SH-SY5Y (cell line): Measurements from ENCODE around the gene C8A.

ENCODE experiments used
- GATA2 ChIP-seq: IDR thresholded peaks from 2 replicates; pipeline ENCODE4 v1.6.1; 2011; ENCODE audit warnings: mild to moderate bottlenecking, low read depth, low read length
- GATA3 ChIP-seq: IDR thresholded peaks from 2 replicates; pipeline ENCODE4 v1.6.1; 2011; ENCODE audit warnings: low read depth, mild to moderate bottlenecking, low read length, moderate library complexity

DNA sequence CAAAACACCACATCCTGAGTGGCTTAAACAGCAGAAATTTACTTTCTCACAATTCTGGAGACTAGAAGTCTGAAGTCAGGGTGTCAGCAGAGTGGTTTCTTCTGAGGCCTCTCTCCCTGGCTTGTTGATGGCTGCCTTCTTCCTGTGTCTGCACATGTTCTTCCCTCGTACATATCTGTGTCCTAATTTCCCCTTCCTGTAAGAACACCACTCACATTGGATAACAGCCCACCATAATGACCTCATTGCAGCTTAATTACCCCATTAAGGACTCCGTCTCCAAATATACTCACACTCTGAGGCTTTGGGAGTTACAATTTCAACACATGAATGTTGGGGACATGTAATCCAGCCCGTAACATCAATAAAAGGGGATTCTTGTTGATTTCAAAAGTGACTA is 23.4 kb downstream of the C8A start:
- TF ChIP-seq GATA2 = no peak
- TF ChIP-seq GATA3 = no peak
